ENCODE measurements around the gene CREB5. TPM values are rescaled to one million over a fixed set of nuclear protein-coding genes. Genes with fewer than 3 reads are reported as not detected.

Gene CREB5
- total and polyA plus RNA-seq, 9 donors = 0.71 to 15.0 (median 2.7) TPM

DNA sequence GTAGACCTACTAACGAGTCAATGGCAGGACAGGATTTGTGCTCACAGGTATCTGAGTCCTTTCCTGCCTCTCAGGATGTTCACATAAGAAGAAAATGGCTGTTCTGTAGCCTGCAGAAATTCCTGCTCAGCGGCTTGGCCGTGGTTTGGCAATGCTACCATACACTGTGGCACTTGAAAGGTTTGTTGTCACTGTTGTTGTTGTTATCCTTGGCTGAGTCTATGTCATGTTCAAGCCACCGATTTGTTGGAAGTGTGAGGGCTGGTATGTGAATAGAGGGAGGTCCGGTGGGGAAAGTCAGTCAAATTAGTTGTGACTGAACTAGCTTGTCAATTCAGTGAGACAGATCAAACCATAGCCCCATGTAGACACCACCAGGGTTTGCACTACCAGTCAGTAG lies 345.9 kb downstream of the CREB5 start:
- intact Hi-C loops (cut with DNase I) = no loop called here
- TF ChIP-seq POLR2A (IDR thresholded peaks at IDR 0.05) (no peak), EP300 (IDR thresholded peaks at IDR 0.05) (no peak)
- TF ChIP-seq, protein P1, sequence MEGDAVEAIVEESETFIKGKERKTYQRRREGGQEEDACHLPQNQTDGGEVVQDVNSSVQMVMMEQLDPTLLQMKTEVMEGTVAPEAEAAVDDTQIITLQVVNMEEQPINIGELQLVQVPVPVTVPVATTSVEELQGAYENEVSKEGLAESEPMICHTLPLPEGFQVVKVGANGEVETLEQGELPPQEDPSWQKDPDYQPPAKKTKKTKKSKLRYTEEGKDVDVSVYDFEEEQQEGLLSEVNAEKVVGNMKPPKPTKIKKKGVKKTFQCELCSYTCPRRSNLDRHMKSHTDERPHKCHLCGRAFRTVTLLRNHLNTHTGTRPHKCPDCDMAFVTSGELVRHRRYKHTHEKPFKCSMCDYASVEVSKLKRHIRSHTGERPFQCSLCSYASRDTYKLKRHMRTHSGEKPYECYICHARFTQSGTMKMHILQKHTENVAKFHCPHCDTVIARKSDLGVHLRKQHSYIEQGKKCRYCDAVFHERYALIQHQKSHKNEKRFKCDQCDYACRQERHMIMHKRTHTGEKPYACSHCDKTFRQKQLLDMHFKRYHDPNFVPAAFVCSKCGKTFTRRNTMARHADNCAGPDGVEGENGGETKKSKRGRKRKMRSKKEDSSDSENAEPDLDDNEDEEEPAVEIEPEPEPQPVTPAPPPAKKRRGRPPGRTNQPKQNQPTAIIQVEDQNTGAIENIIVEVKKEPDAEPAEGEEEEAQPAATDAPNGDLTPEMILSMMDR (IDR thresholded peaks at IDR 0.05) = no peak
- H3K9me3 ChIP-seq = no peaks in the 10 kb centered on the region
- no peak overlapping the region for H3K27ac ChIP-seq
- DNase-seq = no peak
- no peaks in the 10 kb centered on the region for H3K36me3 ChIP-seq
- WGBS, 3 donors = 91 to 95% (median 93%) methylated on average over 5 of the region's 5 CpGs
- H3K4me3 ChIP-seq = no peak overlapping the region
- H3K4me1 ChIP-seq (ENCODE audit: insufficient read depth) = no peaks in the 10 kb centered on the region
- no peaks in the 10 kb centered on the region for H3K27me3 ChIP-seq

DNA sequence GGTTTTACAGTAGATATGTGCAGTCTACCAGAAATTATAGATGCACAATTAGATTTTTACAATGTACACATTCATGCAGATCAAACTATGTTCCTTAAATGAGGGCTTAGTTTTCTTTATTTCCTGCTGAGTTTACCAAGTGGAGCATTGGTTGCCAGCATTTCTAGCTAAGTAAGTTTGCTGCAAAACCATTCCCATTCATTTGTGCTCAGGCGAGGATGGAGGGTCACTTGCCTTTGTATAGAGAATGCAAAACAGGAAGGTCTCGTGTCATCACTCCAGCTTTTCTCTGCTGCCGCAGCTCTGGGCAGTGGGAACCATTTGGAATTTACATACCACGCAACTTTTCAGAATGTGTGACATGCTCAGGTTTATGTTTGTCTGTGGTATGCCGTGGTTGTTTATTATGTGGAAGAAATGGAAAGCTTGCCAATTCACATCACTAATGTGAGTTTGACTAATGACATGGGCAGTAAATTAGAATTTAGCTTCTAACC lies 347.2 kb downstream of the CREB5 start:
- no peaks in the 10 kb centered on the region for H3K36me3 ChIP-seq
- WGBS, 3 donors = 57 to 77% (median 65%) methylated on average over 5 of the region's 5 CpGs
- H3K27me3 ChIP-seq = no peaks in the 10 kb centered on the region
- DNase-seq = no peak
- no peaks in the 10 kb centered on the region for H3K4me1 ChIP-seq (ENCODE audit: insufficient read depth)
- H3K27ac ChIP-seq = no peak overlapping the region
- H3K9me3 ChIP-seq = no peaks in the 10 kb centered on the region
- TF ChIP-seq EP300 (IDR thresholded peaks at IDR 0.05) (no peak), POLR2A (IDR thresholded peaks at IDR 0.05) (no peak)
- TF ChIP-seq, protein P1 (IDR thresholded peaks at IDR 0.05) = no peak
- intact Hi-C loops (cut with DNase I) = no loop called here
- H3K4me3 ChIP-seq = no peak overlapping the region

DNA sequence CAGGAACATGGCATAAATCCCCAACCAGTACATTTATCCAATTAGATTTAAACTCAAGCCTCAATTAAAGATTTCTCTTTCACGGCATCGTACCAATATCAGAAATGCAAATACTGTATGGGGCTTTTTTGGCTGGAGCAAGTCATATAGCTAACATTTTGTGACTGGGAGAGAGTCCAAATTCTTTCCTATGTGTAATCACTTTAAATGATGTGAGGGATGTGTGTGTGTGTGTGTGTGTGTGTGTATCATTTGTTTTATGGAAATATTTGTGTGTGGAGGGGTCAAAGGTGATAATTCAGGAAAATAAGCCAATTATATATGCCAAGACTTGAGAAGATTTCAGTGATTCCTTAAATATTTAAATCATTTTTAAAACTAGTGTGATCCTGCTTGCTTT lies 349.2 kb downstream of the CREB5 start:
- intact Hi-C loops (cut with DNase I) = no loop called here
- Histone ChIP-seq H3K27ac (no peak overlapping the region), H3K36me3 (no peaks in the 10 kb centered on the region), H3K9me3 (no peaks in the 10 kb centered on the region), H3K4me1 (ENCODE audit: insufficient read depth) (no peaks in the 10 kb centered on the region), H3K4me3 (no peak overlapping the region), H3K27me3 (no peaks in the 10 kb centered on the region)
- WGBS, 3 donors = 75 to 91% (median 84%) methylated on average over 2 of the region's 2 CpGs
- TF ChIP-seq POLR2A (IDR thresholded peaks at IDR 0.05) (no peak), EP300 (IDR thresholded peaks at IDR 0.05) (no peak)
- TF ChIP-seq, protein P1 (IDR thresholded peaks at IDR 0.05) = no peak
- DNase-seq = no peak

DNA sequence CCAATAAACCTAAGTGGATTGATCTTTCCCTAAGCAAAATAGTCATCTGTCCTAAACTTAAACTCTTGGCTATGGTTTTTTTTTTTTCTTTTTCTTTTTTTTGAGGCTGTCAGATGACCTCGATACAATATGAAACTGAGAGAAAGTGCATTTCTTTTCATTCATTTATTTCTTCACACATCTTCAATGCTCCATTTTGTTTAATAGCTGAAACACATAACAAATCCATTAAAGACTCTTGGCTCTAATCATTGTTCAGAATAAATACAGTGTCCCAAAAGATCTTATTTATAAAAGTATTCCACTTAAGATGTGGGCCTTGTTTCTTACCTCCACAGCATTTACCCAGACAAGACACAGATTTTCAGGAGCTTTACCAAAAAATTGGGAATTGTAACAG lies 350.3 kb downstream of the CREB5 start:
- Histone ChIP-seq H3K4me3 (no peak overlapping the region), H3K4me1 (ENCODE audit: insufficient read depth) (no peaks in the 10 kb centered on the region), H3K9me3 (no peaks in the 10 kb centered on the region), H3K27ac (no peak overlapping the region), H3K36me3 (no peaks in the 10 kb centered on the region), H3K27me3 (no peaks in the 10 kb centered on the region)
- DNase-seq = no peak
- intact Hi-C loops (cut with DNase I) = no loop called here
- WGBS, 3 donors = 80 to 93% (median 84%) methylated on average over 1 of the region's 1 CpG
- TF ChIP-seq EP300 (IDR thresholded peaks at IDR 0.05) = no peak
- TF ChIP-seq POLR2A (IDR thresholded peaks at IDR 0.05) = no peak
- TF ChIP-seq, protein P1 (IDR thresholded peaks at IDR 0.05) = no peak

Data from ovary (tissue), 9 donors.